Osteocyte (in vitro differentiated cells): ENCODE measurements around the gene CYP3A7. TPM values are rescaled to one million over a fixed set of nuclear protein-coding genes. Genes with fewer than 3 reads are reported as not detected.

Experiments
- DNase-seq: peaks from one replicate; pipeline ENCODE4 v3.0.0; 2021; ENCODE audit warnings: mixed read lengths; ENCODE audit not compliant: unreplicated experiment; ENCODE audit errors: extremely low spot score
- H3K27ac Mint-ChIP-seq: one replicate; pipeline ENCODE4 v1.8.0; 2021; ENCODE audit warnings: mild to moderate bottlenecking, mixed read lengths; ENCODE audit not compliant: unreplicated experiment
- H3K27me3 Mint-ChIP-seq: one replicate; pipeline ENCODE4 v1.8.0; 2021; ENCODE audit warnings: mixed read lengths; ENCODE audit not compliant: unreplicated experiment
- H3K36me3 Mint-ChIP-seq: one replicate; pipeline ENCODE4 v1.8.0; 2021; ENCODE audit warnings: mixed read lengths; ENCODE audit not compliant: unreplicated experiment
- H3K4me1 Mint-ChIP-seq: one replicate; pipeline ENCODE4 v1.8.0; 2021; ENCODE audit warnings: mixed read lengths; ENCODE audit not compliant: unreplicated experiment
- H3K4me3 Mint-ChIP-seq: one replicate; pipeline ENCODE4 v1.8.0; 2021; ENCODE audit warnings: mild to moderate bottlenecking, moderate library complexity, mixed read lengths; ENCODE audit not compliant: unreplicated experiment
- H3K9me3 Mint-ChIP-seq: one replicate; pipeline ENCODE4 v1.8.0; 2021; ENCODE audit warnings: mixed read lengths; ENCODE audit not compliant: unreplicated experiment
- total RNA-seq: library from RNA; stranded (reverse); gene quantifications from 2 replicates; pipeline ENCODE4 v1.2.1, GENCODE V29; 2021
- TF ChIP-seq, protein P1 (sequence below): fragments of 200-600 bp; sonication (generic); IDR thresholded peaks from 2 replicates; pipeline ENCODE4 v1.5.0; 2021; ENCODE audit warnings: antibody characterized with exemption, mild to moderate bottlenecking, moderate library complexity

The CYP3A7 gene
- total RNA-seq, 1 donor from 2014 or later, result not detected

DNA sequence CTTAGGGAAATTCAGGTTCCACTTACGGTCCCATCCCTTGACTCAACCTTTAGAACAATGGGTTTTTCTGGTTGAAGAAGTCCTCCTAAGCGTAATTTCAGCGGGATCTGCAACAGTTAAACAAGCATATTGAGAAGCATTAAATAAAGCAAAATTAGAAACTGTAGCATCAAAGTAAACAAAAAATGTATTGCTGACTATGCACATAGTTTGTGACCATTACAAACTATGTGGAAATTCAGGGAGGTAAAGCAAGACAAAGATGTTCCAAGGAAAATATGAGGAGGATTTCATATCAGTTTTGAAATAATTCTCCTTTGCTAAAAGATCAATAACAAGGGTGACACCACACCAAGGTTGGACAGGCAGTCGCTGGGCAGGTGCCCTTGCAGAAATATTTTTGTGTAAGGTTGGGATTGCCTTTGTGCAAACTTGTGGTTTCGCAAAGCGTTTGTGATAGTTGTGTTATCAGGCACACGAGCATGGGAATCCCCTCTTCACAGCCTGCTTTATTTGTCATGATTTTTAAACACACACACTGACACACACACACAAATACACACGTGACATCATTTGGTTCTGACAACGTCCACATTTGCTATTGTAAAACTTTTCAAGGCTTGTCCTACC, 49.8 kb downstream of the CYP3A7 start:
- Mint-ChIP-seq H3K4me1 (no peaks in the 10 kb centered on the region), H3K27ac (no peak overlapping the region), H3K9me3 (peaks cover 23% of the 10 kb centered on the region), H3K4me3 (no peak overlapping the region), H3K27me3 (no peaks in the 10 kb centered on the region), H3K36me3 (peaks cover 3% of the 10 kb centered on the region)
- DNase-seq, result no peak
- TF ChIP-seq, protein P1, sequence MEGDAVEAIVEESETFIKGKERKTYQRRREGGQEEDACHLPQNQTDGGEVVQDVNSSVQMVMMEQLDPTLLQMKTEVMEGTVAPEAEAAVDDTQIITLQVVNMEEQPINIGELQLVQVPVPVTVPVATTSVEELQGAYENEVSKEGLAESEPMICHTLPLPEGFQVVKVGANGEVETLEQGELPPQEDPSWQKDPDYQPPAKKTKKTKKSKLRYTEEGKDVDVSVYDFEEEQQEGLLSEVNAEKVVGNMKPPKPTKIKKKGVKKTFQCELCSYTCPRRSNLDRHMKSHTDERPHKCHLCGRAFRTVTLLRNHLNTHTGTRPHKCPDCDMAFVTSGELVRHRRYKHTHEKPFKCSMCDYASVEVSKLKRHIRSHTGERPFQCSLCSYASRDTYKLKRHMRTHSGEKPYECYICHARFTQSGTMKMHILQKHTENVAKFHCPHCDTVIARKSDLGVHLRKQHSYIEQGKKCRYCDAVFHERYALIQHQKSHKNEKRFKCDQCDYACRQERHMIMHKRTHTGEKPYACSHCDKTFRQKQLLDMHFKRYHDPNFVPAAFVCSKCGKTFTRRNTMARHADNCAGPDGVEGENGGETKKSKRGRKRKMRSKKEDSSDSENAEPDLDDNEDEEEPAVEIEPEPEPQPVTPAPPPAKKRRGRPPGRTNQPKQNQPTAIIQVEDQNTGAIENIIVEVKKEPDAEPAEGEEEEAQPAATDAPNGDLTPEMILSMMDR, result no peak

DNA sequence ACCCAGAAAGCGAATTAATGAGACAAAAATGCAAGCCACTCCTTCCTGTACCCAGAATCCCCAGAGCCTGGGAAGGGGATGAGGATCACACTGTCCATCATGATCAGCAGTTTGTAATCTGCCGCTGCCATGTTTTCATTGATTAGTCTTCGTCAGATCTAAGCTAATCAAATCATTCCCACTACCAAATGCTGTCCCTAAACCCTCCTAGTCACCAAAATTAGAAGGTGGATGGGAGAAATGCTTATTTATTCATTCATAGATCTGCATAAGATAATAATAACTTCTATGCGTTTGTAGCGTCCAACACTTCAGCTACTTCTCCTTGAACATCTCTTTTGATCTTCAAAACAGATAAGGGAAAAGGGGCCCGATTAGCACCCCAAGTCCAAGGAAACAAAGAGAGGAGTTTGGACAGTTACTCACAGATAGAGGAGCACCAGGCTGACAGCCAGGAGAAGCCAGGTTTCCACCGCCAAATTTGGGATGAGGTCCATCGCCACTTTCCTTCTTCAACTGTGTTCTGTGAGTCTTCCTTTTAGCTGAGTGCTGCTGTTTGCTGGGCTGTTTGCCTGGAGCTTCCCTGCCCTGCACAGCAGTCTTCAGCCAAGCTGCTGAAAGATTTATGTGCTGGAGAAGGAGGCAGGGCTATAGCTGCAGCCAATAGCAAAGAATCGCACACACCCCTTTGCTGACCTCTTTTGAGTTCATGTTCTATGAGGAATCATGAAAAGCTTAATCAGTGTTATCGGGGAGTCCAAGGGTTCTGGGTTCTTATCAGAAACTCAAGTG, 55.4 kb downstream of the CYP3A7 start, which contains the start of gene CYP3A5:
TSS of gene CYP3A5 (minus strand) at position 597 of the 792 bp plus-strand sequence. CDS start at position 497, 100 bp downstream.
- Mint-ChIP-seq H3K36me3 (peaks cover 3% of the 10 kb centered on the region), H3K27ac (no peak within 1 kb of the TSS), H3K9me3 (peaks cover 23% of the 10 kb centered on the region), H3K27me3 (no peaks in the 10 kb centered on the region), H3K4me1 (no peaks in the 10 kb centered on the region), H3K4me3 (no peak within 1 kb of the TSS)
- TF ChIP-seq, protein P1, result no peak
- no peak for DNase-seq

- no peak overlapping the region for H3K4me3 Mint-ChIP-seq
- peaks cover 3% of the 10 kb centered on the region for H3K36me3 Mint-ChIP-seq
- DNase-seq, result no peak
- no peaks in the 10 kb centered on the region for H3K27me3 Mint-ChIP-seq
- TF ChIP-seq, protein P1, result no peak
- peaks cover 23% of the 10 kb centered on the region for H3K9me3 Mint-ChIP-seq
- no peak overlapping the region for H3K27ac Mint-ChIP-seq
- no peaks in the 10 kb centered on the region for H3K4me1 Mint-ChIP-seq
Measured at GRCh38 chr7:99679032-99679399, 56.0 kb downstream of the CYP3A7 start.

DNA sequence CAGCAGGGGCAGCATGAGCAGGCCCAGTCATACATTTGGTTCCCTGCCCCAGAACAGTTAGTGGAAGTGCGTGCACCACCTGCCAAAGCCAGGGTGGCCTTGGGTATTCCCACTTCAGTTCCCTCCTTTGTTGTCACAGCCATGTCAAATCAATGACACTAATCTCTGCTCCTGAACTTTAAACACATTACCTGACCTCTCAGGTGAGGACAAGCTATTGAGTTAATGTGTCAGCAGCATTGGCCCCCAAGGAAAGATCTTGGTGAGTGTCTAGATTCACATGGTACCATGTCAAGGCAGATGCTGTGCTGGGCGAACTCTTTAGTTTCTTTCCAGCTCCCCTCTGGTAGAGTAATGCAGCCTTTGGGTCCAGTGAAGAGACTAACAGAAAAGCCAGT, 57.3 kb downstream of the CYP3A7 start:
- H3K4me1 Mint-ChIP-seq, result no peaks in the 10 kb centered on the region
- no peak for DNase-seq
- H3K4me3 Mint-ChIP-seq, result no peak overlapping the region
- no peaks in the 10 kb centered on the region for H3K27me3 Mint-ChIP-seq
- H3K27ac Mint-ChIP-seq, result no peak overlapping the region
- TF ChIP-seq, protein P1, result no peak
- H3K9me3 Mint-ChIP-seq, result peaks cover 14% of the 10 kb centered on the region
- peaks cover 3% of the 10 kb centered on the region for H3K36me3 Mint-ChIP-seq

DNA sequence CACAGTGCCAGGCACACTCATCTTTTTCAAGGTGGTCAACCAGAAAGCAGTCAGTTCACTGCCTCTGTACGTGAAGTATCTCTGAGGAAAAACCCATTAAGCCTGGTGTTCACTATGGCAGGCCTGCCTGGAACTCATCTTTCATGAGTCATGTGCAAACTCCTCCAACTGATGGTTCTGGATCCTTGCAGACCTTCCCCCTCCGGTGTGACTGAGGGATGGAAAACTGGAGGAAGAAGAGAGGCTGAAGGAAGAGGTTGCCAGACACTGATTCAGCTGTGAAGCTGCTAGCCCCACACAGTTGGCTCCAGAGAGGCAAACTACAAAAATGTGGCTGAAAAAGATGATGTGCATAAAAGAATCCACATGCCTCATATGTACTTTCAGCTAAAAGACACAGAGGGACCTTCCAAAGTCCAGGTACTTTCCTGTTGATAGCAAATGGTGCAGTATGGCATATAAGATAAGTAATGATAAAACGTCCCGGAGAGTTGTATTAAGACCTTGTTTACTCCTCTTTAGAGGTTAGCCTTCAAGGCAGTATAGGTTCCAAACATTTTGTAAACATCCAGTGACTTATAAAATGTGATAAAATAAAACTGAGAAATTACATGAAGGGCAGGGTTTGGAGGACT, 57.9 kb downstream of the CYP3A7 start:
- DNase-seq, result no peak

More for the DNA sequence above, 57.9 kb downstream of the CYP3A7 start:
- no peaks in the 10 kb centered on the region for H3K4me1 Mint-ChIP-seq
- peaks cover 9% of the 10 kb centered on the region for H3K9me3 Mint-ChIP-seq
- no peaks in the 10 kb centered on the region for H3K27me3 Mint-ChIP-seq
- TF ChIP-seq, protein P1, result no peak
- peaks cover 1% of the 10 kb centered on the region for H3K36me3 Mint-ChIP-seq
- H3K4me3 Mint-ChIP-seq, result no peak overlapping the region
- H3K27ac Mint-ChIP-seq, result no peak overlapping the region
